Measurements from ENCODE around the gene ABCD1. TPM values are rescaled to one million over a fixed set of nuclear protein-coding genes. Genes with fewer than 3 reads are reported as not detected.

ABCD1 gene
- polyA plus RNA-seq, 3 donors, result 5.6 to 22.5 (median 5.8) TPM

DNA sequence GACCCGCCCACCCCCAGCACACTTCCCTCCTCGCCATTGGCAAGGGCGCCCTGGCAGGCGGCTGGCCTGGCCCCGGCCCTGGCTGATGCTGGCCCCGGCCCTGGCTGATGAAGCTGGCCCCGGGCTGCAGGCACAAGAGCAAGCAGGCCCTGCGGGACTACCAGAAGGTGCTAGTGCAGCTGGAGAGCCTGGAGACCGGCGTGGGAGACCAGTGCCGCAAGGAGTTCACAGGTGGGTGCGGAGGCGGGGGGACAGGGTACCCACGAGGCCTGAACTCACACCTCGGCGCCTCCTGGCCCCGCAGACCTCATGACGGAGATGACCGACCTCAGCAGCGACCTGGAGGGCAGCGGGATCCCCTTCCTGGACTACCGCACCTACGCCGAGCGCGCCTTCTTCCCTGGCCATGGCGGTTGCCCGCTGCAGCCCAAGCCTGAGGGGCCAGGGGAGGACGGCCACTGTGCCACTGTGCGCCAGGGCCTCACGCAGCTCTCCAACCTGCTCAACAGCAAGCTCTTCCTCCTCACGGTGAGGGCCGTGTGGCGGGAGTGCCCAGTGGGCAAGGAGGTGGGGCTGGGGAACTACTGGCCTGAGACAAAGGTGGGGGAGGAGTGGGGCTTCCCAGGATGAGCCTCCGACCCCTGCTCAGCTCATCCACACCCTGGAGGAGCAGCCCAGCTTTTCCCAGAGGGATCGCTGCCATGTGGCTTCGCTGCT lies 50.1 kb downstream of the ABCD1 start:
- no peaks in the 10 kb centered on the region for H3K36me3 ChIP-seq (replicated peaks in 1 of 2; ENCODE audit: control insufficient read depth in 1 of 2, insufficient read depth in 2 of 2, low read length in 2 of 2)
- H3K27me3 ChIP-seq (ENCODE audit: control insufficient read depth in 2 of 2, insufficient read depth in 2 of 2, low read length in 2 of 2), result peaks cover 0 to 2% of the 10 kb centered on the region in 2 donors
- no peak for TF ChIP-seq CTCF (IDR thresholded peaks at IDR 0.05)
- Mint-ChIP-seq H3K27me3 (ENCODE audit: low read depth in 3 of 3) (peaks cover 2 to 8% (median 6%) of the 10 kb centered on the region in 3 donors), H3K36me3 (no peaks in the 10 kb centered on the region), H3K4me3 (no peak overlapping the region), H3K4me1 (no peaks in the 10 kb centered on the region), H3K27ac (no peak overlapping the region), H3K9me3 (peaks cover 0 to 10% (median 2%) of the 10 kb centered on the region in 7 donors)
- no peaks in the 10 kb centered on the region for H3K4me1 ChIP-seq (ENCODE audit: control insufficient read depth in 1 of 2, insufficient read depth in 2 of 2, low read length in 2 of 2)
- WGBS (ENCODE audit: insufficient coverage), result 97% methylated on average over 12 of the region's 37 CpGs
- H3K4me2 ChIP-seq (replicated peaks; ENCODE audit: extremely low read depth, low read length, poor library complexity, severe bottlenecking), result no peak overlapping the region
- no peak for DNase-seq
- no peak overlapping the region for H3K9ac ChIP-seq (ENCODE audit: insufficient read depth, low read length, poor library complexity, severe bottlenecking)
- H3K79me2 ChIP-seq (ENCODE audit: insufficient read depth, low read length), result no peaks in the 10 kb centered on the region
- no peak overlapping the region for H2AFZ ChIP-seq (ENCODE audit: insufficient read depth, low read depth, low read length, poor library complexity, severe bottlenecking)
- no peaks in the 10 kb centered on the region for H3K9me3 ChIP-seq (replicated peaks in 1 of 2; ENCODE audit: control insufficient read depth in 1 of 2, insufficient read depth in 1 of 2, low read length in 2 of 2)
- no peak overlapping the region for H3K4me3 ChIP-seq (replicated peaks in 1 of 3; ENCODE audit: low read depth in 2 of 3, low read length in 3 of 3)
- intact Hi-C loops (cut with micrococcal nuclease), result no loop called here
- H3K27ac ChIP-seq (ENCODE audit: low read depth in 1 of 2, low read length in 2 of 2), result no peak overlapping the region
- H4K20me1 ChIP-seq (ENCODE audit: insufficient read depth, low read length), result no peaks in the 10 kb centered on the region

DNA sequence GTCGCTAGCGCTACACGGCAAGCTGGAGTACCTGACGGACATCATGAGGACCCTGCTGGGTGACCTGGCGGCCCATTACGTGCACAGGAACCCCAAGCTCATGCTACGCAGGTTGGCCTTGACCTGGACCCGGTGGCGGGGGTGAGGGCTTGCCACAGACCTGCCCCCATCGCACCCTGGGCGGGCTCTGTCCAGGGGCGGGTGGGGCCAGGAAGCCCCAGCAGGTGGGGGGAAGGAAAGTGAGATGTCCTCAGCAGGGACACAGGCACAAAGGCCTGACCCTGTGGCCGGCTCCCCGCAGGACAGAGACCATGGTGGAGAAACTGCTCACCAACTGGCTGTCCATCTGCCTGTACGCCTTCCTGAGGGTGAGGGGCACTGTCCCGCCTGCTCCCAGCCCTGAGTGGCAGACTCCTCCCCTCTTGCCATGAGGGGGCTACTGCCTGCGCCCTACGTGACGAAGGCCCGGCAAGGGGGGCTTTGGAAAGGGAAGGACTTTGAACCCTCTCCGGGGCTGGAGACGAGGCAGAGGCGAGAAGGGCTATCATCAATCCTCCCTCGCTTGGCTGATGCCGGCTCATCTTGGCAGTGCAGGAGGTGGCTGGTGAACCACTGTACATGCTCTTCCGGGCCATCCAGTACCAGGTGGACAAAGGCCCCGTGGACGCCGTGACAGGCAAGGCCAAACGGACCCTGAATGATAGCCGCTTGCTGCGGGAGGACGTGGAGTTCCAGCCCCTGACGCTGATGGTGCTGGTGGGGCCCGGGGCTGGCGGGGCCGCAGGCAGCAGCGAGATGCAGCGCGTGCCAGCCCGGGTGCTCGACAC lies 50.9 kb downstream of the ABCD1 start:
- Histone ChIP-seq H3K79me2 (ENCODE audit: insufficient read depth, low read length) (no peaks in the 10 kb centered on the region), H3K9ac (ENCODE audit: insufficient read depth, low read length, poor library complexity, severe bottlenecking) (no peak overlapping the region), H3K4me3 (replicated peaks in 1 of 3; ENCODE audit: low read depth in 2 of 3, low read length in 3 of 3) (no peak overlapping the region), H3K4me2 (replicated peaks; ENCODE audit: extremely low read depth, low read length, poor library complexity, severe bottlenecking) (no peak overlapping the region), H3K36me3 (replicated peaks in 1 of 2; ENCODE audit: control insufficient read depth in 1 of 2, insufficient read depth in 2 of 2, low read length in 2 of 2) (no peaks in the 10 kb centered on the region), H4K20me1 (ENCODE audit: insufficient read depth, low read length) (no peaks in the 10 kb centered on the region), H3K27me3 (ENCODE audit: control insufficient read depth in 2 of 2, insufficient read depth in 2 of 2, low read length in 2 of 2) (peaks cover 0 to 9% of the 10 kb centered on the region in 2 donors), H2AFZ (ENCODE audit: insufficient read depth, low read depth, low read length, poor library complexity, severe bottlenecking) (no peak overlapping the region), H3K4me1 (ENCODE audit: control insufficient read depth in 1 of 2, insufficient read depth in 2 of 2, low read length in 2 of 2) (no peaks in the 10 kb centered on the region), H3K9me3 (replicated peaks in 1 of 2; ENCODE audit: control insufficient read depth in 1 of 2, insufficient read depth in 1 of 2, low read length in 2 of 2) (no peaks in the 10 kb centered on the region), H3K27ac (ENCODE audit: low read depth in 1 of 2, low read length in 2 of 2) (no peak overlapping the region)
- no peak for DNase-seq
- intact Hi-C loops (cut with micrococcal nuclease), result no loop called here
- 96% methylated on average over 19 of the region's 42 CpGs for WGBS (ENCODE audit: insufficient coverage)
- H3K9me3 Mint-ChIP-seq, result peaks cover 0 to 13% (median 2%) of the 10 kb centered on the region in 7 donors
- H3K27ac Mint-ChIP-seq, result no peak overlapping the region
- H3K27me3 Mint-ChIP-seq (ENCODE audit: low read depth in 3 of 3), result peaks cover 9 to 16% (median 11%) of the 10 kb centered on the region in 3 donors
- TF ChIP-seq CTCF (IDR thresholded peaks at IDR 0.05), result no peak
- H3K4me1 Mint-ChIP-seq, result no peaks in the 10 kb centered on the region
- no peak overlapping the region for H3K4me3 Mint-ChIP-seq
- no peaks in the 10 kb centered on the region for H3K36me3 Mint-ChIP-seq

Data from CD14-positive monocyte (primary cell).